Pulmonary artery endothelial cell (primary cell): ENCODE measurements around the gene TTC39A. TPM values are rescaled to one million over a fixed set of nuclear protein-coding genes. Genes with fewer than 3 reads are reported as not detected.
"Not testable (repeated sequence)": the region's sequence is repeated elsewhere in the genome, so short reads cannot be mapped to it uniquely, and the experiment has no call there.

Experiments
- DNase-seq: peaks from one replicate; pipeline ENCODE4 v3.0.0-alpha.2; 2011; ENCODE audit warnings: low read depth, low spot score
- total RNA-seq: library from RNA; depleted of rRNA; stranded (reverse); fragments of >200 nt; gene quantifications from 2 replicates; pipeline ENCODE4 v1.2.3, GENCODE V29; 2014

TTC39A gene
- total RNA-seq, 1 donor from 2014 or later, result 1.2 TPM

- DNase-seq, result no peak
These were observed 63.6 kb downstream of the TTC39A start for GRCh38 chr1:51266791-51267190.

GRCh38 chr1:51266181-51266580 lies 64.2 kb downstream of the TTC39A start:
- no peak for DNase-seq

DNA sequence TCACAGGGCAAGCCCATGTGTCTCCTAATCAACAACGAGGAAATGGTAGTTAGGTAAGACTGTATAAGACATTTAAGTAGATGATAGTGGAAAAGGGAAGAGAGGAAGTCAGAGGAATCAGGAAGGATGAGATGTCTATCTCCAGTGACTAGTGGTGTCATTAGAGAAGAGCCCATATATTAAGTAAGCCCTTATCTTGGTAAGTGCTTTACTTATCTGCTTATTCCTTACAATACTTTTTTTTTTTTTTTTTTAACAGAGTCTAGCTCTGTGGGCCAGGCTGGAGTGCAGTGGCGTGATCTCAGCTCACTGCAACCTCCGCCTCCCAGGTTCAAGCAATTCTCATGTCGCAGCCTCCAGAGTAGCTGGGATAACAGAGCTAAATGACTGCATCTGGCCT lies 64.7 kb downstream of the TTC39A start:
- no peak for DNase-seq

DNA sequence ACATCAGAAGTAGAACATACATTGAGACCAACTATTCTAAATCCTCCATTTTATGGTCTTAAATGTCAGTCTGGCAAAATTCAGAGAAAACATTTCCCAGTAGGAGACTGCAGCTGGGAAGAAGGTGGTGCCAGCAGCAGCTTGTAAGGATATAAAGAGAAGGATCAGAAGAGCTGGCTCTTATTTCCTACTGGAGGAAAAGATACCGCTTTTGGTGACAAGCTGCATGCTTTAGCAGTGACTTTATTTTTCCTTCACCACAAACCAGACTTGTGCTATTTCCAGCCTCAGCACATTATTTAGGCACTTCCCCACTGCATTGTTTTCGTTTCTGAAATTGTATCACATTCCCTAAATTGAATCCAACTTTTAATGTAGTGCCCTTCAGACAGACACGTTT lies 65.9 kb downstream of the TTC39A start:
- peak; percentile 43 for DNase-seq

DNA sequence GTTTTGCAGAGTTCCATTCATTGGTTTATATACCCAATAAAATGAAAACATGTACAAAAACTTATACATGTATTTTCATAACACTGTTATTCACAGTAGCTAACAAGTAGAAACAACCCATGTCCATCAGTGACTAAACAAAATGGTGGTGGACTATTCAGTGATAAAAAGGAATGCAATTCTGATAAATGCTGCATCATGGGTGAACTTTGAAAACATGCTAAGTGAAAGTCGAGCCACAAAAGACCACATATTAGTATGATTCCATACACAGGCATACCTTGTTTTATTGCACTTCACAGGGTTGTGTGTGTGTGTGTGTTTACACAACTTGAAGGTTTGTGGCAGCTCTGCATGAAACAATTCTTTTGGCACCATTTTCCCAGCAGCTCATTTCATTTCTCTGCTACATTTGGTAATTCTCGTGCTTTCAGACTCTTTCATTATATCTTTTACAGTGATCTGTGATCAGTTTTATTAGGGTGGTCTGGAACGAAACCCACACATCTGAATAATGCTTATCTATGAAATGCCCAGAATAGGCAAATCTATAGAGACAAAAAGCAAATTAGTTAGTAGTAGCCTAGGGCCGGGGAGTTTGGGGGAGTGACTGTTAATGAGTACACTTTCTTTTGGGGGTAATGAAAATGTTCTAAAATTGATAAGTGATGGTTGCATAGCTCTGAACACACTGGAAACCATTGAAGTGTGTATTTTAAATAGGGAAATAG lies 67.0 kb downstream of the TTC39A start:
- no peak for DNase-seq

GRCh38 chr1:51255331-51255730 lies 75.0 kb downstream of the TTC39A start:
- DNase-seq, result no peak

DNA sequence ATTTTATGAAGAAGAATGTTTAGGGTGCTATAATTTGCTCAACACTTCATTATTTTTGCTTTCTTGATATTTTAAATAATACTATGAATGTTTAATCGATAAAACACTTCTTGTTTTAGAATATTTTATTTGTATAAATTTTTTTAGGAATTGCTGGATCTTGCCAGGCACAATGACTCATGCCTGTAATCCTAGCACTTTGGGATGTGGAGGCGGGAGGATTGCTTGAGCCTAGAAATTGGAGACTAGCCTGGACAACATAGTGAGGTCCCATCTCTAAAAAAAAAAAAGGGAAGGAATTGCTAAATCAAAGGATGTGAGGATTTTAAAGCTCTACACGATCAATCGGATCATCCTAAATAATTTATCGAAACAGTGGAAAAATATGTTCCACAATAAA lies 76.7 kb downstream of the TTC39A start:
- DNase-seq, result no peak

DNA sequence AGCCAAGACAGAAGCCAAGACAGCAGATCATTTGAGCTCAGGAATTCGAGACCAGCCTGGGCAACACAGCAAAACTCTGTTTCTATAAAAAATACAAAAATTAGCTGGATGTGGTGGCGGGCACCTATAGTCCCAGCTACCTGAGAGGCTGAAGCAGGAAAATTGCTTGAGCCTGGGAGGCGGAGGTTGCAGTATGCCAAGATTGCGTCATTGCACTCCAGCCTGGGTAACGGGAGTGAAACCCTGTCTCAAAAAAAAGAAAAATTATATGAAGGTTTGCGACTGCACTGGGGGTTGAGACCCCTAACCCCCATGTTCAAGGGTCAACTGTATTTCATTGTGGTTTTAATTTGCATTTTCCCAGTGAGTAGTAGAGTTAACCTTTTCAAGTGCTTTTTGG lies 78.0 kb downstream of the TTC39A start:
- DNase-seq, result no peak

- DNase-seq, result not testable (repeated sequence)
These were observed 79.2 kb downstream of the TTC39A start for GRCh38 chr1:51251165-51251564.

- DNase-seq, result not testable (repeated sequence)
These were observed 79.6 kb downstream of the TTC39A start for GRCh38 chr1:51250729-51251128.

DNA sequence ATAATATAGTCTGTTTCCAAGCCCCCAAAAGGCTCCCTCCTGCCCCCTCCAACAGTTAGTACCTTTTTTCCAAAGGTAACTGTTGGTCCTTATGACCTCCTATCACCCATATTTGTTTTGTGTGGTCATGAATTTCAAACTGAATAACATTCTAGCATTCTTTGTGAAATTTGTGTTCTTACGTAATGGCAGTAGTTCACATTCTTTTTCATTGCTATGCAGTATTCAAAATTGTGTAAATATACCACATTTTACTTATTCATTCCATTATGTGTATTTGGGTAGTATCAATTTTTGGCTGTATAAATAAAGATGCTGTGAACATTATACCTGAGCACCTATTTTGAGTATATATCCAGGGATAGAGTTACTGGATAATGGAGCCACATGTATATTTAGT lies 80.9 kb downstream of the TTC39A start:
- DNase-seq, result no peak

DNA sequence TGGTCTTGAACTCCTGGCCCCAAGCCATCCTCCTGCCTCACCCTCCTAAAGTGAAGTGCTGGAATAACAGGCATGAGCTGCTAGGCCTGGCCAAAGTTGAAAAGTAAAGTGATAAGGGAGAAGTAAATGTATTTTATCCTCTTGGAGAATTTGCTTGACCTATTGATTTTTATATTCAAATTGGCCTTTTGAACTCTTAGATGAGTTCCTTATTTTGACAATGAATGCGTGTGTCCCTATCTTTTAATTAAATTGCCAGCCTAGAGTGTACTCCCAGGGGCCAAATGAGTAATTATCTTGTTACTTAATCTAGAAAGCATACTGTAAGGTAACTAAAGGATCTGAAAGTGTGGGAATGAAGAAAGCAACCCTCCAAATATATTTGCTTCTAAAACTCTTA lies 82.9 kb downstream of the TTC39A start:
- DNase-seq, result no peak

DNA sequence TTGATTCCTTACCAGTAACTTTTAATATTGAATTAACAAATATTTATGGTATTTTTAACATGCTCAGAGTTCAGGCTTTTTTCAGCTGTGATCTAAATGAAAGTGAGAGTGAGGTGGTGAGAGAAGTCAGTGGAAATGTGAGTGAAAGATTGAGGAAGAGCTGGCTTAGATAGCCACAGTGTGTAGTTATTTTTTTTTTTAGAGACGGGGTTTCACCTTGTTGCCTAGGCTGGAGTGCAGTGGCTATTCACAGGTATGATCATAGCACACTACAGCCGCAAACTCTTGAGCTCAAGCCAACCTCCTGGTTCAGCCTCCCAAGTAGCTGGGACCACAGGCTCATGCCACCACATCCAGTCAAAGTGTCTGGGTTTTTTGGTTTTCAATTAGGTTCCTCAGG lies 83.3 kb downstream of the TTC39A start:
- no peak for DNase-seq

DNA sequence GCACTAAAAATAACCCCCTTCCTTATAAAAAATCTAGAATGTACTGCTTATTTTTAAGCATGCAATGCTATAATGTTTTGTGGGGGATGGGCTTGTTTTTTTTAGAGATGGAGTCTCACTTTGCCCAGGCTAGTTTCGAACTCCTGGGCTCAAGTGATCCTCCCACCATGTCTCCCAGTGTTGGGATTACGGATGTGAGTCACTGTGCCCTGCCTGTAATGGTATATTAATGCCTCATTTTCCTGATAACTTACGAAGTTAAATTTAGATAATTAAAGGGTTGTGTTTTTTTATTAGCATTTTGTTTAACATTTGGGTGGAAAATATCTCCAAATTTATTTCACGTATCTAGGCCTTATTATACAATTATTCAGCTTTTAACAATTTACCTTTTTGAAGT lies 87.8 kb downstream of the TTC39A start:
- DNase-seq, result no peak

DNA sequence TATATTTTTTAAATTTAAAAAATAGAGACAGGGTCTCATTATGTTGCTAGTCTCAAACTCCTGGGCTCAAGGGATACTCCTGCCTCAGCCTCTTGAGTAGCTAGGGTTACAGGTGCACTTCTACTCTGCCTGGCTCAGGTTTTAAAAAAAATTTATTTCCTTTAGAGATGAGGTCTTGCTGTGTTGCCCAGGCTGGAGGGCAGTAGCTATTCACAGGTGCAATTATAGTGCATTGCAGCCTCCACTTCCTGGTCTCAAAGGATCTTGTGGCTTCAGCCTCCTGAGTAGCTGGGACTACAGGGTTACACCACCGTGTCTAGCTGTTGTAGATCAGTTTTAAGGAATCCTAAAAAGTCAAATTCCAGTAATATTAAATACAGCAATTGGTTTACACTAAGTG lies 89.2 kb downstream of the TTC39A start:
- no peak for DNase-seq

GRCh38 chr1:51240084-51240483 lies 90.3 kb downstream of the TTC39A start:
- no peak for DNase-seq

GRCh38 chr1:51238034-51238403 lies 92.3 kb downstream of the TTC39A start:
- no peak for DNase-seq

GRCh38 chr1:51237351-51238033 lies 92.9 kb downstream of the TTC39A start:
- no peak for DNase-seq

Other genes with a start within 250 kb of the TTC39A start
- gene C1orf185, start 228.3 kb downstream of the TTC39A start, total RNA-seq, result not detected in 2 replicates
- gene RNF11, start 94.3 kb downstream of the TTC39A start, total RNA-seq, result 87.7 and 120 TPM in 2 replicates
- 38.0 and 40.5 TPM in 2 replicates for gene EPS15, start 188.7 kb upstream of the TTC39A start, total RNA-seq